Measurements from ENCODE around the gene ZMIZ2.
"Not testable (repeated sequence)": the region's sequence is repeated elsewhere in the genome, so short reads cannot be mapped to it uniquely, and the experiment has no call there.

The ZMIZ2 gene, protein sequence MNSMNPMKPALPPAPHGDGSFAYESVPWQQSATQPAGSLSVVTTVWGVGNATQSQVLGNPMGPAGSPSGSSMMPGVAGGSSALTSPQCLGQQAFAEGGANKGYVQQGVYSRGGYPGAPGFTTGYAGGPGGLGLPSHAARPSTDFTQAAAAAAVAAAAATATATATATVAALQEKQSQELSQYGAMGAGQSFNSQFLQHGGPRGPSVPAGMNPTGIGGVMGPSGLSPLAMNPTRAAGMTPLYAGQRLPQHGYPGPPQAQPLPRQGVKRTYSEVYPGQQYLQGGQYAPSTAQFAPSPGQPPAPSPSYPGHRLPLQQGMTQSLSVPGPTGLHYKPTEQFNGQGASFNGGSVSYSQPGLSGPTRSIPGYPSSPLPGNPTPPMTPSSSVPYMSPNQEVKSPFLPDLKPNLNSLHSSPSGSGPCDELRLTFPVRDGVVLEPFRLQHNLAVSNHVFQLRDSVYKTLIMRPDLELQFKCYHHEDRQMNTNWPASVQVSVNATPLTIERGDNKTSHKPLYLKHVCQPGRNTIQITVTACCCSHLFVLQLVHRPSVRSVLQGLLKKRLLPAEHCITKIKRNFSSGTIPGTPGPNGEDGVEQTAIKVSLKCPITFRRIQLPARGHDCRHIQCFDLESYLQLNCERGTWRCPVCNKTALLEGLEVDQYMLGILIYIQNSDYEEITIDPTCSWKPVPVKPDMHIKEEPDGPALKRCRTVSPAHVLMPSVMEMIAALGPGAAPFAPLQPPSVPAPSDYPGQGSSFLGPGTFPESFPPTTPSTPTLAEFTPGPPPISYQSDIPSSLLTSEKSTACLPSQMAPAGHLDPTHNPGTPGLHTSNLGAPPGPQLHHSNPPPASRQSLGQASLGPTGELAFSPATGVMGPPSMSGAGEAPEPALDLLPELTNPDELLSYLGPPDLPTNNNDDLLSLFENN

GRCh38 chr7:44748045-44748947 lies at the start of gene ZMIZ2:
ZMIZ2 (plus strand) TSS chr7:44748847; CDS start chr7:44756250, 7,403 bp downstream.
- peak; percentile 99 for DNase-seq

DNA sequence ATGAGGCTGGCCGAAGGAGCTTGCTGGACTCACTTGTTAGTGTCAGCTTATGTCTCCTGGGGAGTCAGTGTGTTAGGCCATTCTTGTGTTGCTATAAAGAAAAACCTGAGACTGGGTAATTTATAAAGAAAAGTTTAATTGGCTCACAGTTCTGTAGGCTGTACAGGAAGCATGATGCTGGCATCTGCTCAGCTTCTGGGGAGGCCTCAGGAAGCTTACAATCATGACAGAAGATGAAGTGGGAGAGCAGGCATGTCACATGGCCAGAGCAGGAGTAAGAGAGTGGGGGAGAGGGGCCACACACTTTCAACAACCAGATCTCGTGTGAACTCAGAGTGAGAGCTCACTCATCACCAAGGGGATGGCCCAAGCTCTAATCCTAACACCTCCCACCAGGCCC lies 49.0 kb upstream of the ZMIZ2 start:
- not testable (repeated sequence) for DNase-seq

DNA sequence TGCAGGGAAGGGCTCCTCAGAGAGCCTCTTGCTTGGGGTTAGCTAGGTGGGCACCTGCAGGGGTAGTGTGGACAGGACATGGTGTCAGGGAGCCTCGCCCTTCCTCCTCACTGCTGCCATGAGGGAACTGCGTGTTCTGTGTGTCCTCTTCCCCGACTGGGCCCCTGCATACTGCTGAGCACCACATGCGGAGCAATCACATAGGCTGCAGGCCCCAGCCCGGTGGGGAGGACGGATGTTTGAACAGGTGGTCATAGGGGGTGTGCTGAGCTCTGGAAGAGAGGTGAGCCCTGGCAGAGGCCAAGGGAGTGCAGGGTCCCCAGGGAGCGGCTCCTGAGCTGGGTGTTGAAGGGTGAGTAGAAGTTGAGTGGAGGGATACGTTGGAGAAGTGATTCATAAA lies 48.3 kb upstream of the ZMIZ2 start:
- DNase-seq: peak; percentile 18

DNA sequence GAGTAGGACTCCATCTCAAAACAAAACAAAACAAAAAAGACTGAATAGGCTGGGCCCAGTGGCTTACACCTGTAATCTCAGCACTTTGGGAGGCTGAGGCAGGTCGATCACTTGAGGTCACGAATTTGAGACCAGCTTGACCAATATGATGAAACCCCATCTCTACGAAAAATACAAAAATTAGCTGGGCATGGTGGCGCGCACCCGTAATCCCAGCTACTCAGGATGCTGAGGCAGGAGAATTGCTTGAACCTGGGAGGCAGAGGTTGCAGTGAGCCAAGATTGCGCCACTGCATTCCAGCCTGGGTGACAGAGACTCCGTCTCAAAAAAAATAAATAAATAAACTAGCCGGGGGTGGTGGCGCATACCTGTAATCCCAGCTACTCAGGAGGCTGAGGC lies 45.3 kb upstream of the ZMIZ2 start:
- DNase-seq: not testable (repeated sequence)

GRCh38 chr7:44703921-44704320 lies 44.7 kb upstream of the ZMIZ2 start:
- DNase-seq: no peak

DNA sequence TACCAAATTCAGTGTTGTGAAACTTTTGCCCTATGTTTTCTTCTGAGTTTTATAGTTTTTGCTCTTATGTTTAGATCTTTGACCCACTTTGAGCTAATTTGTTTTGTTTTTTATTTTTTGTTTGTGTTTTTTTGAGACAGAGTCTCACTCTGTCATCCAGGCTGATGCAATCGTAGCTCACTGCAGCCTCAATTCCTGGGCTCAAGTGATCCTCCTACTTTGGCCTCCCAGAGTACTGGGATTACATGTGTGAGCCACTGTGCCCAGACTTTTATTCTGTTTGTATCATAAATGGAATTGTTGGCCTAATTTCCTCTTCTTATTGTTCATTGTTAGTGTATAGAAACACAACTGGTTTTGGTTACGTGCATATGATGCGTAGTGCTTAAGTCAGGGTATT lies 43.2 kb upstream of the ZMIZ2 start:
- no peak for DNase-seq

DNA sequence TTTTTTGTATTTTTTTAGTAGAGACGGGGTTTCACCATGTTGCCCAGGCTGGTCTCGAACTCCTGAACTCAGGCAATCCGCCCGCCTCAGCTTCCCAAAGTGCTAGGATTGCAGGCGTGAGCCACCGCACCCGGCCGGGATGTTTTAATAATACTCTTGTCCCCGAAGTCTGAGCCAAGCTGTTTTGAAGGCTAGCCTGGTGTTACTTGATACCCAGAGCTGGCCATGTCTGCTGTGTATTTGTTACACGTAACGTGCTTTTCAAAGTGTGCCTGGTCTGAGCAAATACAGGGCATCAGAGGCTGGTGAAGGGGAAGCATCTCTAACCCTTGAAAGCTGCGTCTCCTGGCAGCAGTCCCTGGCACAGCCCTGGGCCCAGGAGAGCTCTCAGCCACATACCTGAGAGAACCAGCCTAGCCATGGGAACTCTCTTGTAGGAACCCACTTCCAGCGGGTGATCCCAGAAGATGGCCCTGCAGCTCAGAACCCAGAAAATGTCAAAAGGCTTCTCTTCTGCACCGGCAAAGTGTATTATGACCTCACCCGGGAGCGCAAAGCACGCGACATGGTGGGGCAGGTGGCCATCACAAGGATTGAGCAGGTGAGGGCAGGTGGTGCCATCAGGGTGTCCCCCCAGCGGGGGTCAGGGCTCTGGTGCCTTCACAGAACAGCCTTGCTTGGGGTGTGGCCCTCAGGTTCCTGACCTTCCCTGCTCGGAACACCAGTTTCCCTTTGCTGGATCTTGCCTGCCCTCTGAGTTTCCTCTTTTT lies 41.7 kb upstream of the ZMIZ2 start:
- no peak for DNase-seq

- no peak for DNase-seq
These were observed 41.0 kb upstream of the ZMIZ2 start for GRCh38 chr7:44707558-44708230.

- no peak for DNase-seq
These were observed 39.4 kb upstream of the ZMIZ2 start for GRCh38 chr7:44709011-44709915.

GRCh38 chr7:44709945-44710596 lies 38.6 kb upstream of the ZMIZ2 start:
- DNase-seq: no peak

DNA sequence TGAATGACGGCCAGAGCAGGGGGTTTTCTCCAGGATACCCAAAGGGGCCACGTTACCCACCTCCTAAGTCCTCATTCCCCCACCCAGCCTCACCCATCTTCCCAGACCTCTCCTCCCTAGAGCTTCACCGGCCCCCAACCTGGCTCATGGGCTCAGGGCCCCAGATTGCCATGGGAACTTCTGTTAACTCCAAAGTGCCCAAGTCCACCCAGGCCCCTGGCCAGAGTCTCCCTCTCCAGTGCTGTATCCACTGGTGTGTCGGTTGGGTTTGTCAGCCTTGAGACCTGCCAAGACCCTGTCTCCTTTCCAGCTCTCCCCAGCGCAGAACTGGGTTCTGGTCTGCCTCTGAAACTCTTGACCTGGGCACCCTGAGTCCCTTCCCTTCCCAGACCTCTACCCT lies 37.1 kb upstream of the ZMIZ2 start:
- no peak for DNase-seq

GRCh38 chr7:44712012-44712411 lies 36.6 kb upstream of the ZMIZ2 start:
- peak; percentile 72 for DNase-seq

DNA sequence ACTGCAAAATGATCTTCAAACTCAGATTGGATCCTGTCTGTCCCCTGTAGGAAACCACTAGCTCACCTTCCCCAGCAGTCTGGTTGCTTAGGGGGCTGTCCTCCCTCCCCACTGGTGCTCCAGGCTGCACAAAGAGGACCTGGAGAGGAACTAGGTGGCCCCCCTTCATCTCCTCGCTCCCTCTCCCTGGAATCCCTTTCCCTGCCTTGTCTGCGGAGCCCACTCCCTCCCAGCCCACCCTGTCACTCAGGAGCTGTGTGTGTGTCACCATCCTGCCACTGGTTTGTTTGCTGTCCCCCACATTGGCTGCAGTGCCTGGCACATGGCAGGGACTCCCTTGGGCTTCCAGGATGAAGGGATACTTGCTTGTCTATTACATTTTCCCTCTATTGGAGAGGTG lies 35.5 kb upstream of the ZMIZ2 start:
- DNase-seq: no peak

GRCh38 chr7:44713680-44714335 lies 34.8 kb upstream of the ZMIZ2 start:
- no peak for DNase-seq

GRCh38 chr7:44716205-44716604 lies 32.4 kb upstream of the ZMIZ2 start:
- no peak for DNase-seq

GRCh38 chr7:44720301-44720700 lies 28.3 kb upstream of the ZMIZ2 start:
- DNase-seq: no peak

DNA sequence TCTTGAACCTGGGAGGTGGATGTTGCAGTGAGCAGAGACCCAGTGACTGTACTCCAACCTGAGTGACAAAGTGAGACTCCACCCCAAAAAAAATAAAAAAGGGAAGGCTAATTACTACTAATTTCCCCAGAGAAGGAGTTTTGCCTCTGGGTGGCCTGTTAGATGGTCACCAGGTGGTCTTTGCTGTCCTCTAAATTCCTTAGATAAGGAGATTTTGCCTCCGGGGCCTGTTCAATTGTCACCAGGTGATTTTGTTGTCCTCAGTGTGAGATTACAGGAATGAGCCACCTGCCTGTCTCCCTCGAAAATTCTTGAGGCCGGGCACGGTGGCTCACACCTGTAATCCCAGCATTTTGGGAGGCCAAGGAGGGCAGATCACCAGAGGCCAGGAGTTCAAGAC lies 24.4 kb upstream of the ZMIZ2 start:
- DNase-seq: no peak

- DNase-seq: not testable (repeated sequence)
These were observed 22.4 kb upstream of the ZMIZ2 start for GRCh38 chr7:44726250-44726649.

Data from NCI-H69 (cell line).